Heart left ventricle (tissue), 13 donors: ENCODE data around the gene PRSS50.

Source experiments
- CTCF ChIP-seq, 12 donors: fragments of 200-600 bp; sonication (generic) in 4 of 12; IDR thresholded peaks; one replicate each; pipeline versions ENCODE4 v1.5.0 to v1.8.0; 2018 to 2022; ENCODE audit warnings: antibody characterized with exemption in 12 of 12, mild to moderate bottlenecking in 5 of 12
- POLR2A ChIP-seq, 2 donors: fragments of 450-650 bp; IDR thresholded peaks; one replicate each; pipeline ENCODE4 v1.6.1; 2017; ENCODE audit warnings: antibody characterized with exemption in 2 of 2, mild to moderate bottlenecking in 2 of 2, moderate library complexity in 2 of 2
- donor health status: ischemic (EF 13 %, LVEDD 7.1; RV severe dilation, severe dysfunction).
- donor health status: DM: no; HTN: yes; CAD: no.
- donor health status: DM: no; HTN: no; CAD: no.
- donor health status: ischemic (EF 25% LVEDD 6.9; RV normal size, moderate dysfunction).
- donor health status: ischemic (EF 25% LVEDD 5.7; RV mildly dilated, moderate dysfunction).
- donor health status: ischemic (EF 35%, LVEDD 5.7; RV mildly dilated, moderate dysfunction).
- donor health status: nonischemic (EF 11% LVEDD 7.7; RV severe dilation, severe dysfunction).
- donor health status: DM: yes; HTN: yes; CAD: no.
- donor health status: PGD.
- donor health status: ischemic (EF 29% LVEDD 5.4; RV normal size, mild dysfunction).
- donor health status: nonischemic (EF 23%, LVEDD 6.1; RV moderate dilation, normal function).

GRCh38 chr3:46682974-46683373 lies 34.7 kb downstream of the PRSS50 start:
- TF ChIP-seq CTCF (IDR thresholded peaks at IDR 0.05) (no peak), POLR2A (IDR thresholded peaks at IDR 0.05) (no peak)
